Activated gamma-delta T cell treated with Interleukin-2 at 50 U/mL for 16 hours (primary cell): ENCODE measurements around the gene RNF40.

ENCODE experiments used
- DNase-seq: peaks from one replicate; pipeline ENCODE4 v3.0.0-alpha.2; 2020

The RNF40 gene

GRCh38 chr16:30761928-30762902, at the start of gene RNF40, which contains the start of gene CFAP119:
Gene RNF40, plus strand, starts transcription at chr16:30762322. Its CDS starts 224 bp downstream, at chr16:30762546.
Gene CFAP119, minus strand, starts transcription at chr16:30762062. Its CDS starts 314 bp downstream, at chr16:30761748.
- peak; percentile 92 for DNase-seq

- DNase-seq, result peak; percentile 42
Observed at GRCh38 chr16:30715750-30716445, 46.2 kb upstream of the RNF40 start.

GRCh38 chr16:30720086-30720485, 42.0 kb upstream of the RNF40 start:
- DNase-seq, result no peak

- DNase-seq, result no peak
Observed at GRCh38 chr16:30720694-30721093, 41.4 kb upstream of the RNF40 start.

- DNase-seq, result no peak
Observed at GRCh38 chr16:30721167-30721566, 41.0 kb upstream of the RNF40 start.

GRCh38 chr16:30721606-30722005, 40.5 kb upstream of the RNF40 start:
- DNase-seq, result no peak

- DNase-seq, result no peak
Observed at GRCh38 chr16:30722443-30722842, 39.7 kb upstream of the RNF40 start.

GRCh38 chr16:30722916-30723315, 39.2 kb upstream of the RNF40 start:
- no peak for DNase-seq

GRCh38 chr16:30723725-30724355, 38.3 kb upstream of the RNF40 start:
- DNase-seq, result no peak

GRCh38 chr16:30724641-30725417, 37.3 kb upstream of the RNF40 start:
- no peak for DNase-seq

- DNase-seq, result no peak
Observed at GRCh38 chr16:30725418-30725792, 36.7 kb upstream of the RNF40 start.

GRCh38 chr16:30728321-30728720, 33.8 kb upstream of the RNF40 start:
- DNase-seq, result no peak

GRCh38 chr16:30728899-30729672, 33.0 kb upstream of the RNF40 start:
- DNase-seq, result no peak

GRCh38 chr16:30731411-30731810, 30.7 kb upstream of the RNF40 start:
- no peak for DNase-seq

GRCh38 chr16:30736995-30737793, 24.9 kb upstream of the RNF40 start:
- no peak for DNase-seq

GRCh38 chr16:30737794-30738648, 24.1 kb upstream of the RNF40 start:
- DNase-seq, result no peak

- DNase-seq, result no peak
Observed at GRCh38 chr16:30738984-30739951, 22.9 kb upstream of the RNF40 start.
